ENCODE results near the gene TKFC. TPM values are rescaled to one million over a fixed set of nuclear protein-coding genes. Genes with fewer than 3 reads are reported as not detected.

TKFC gene
- total and polyA plus RNA-seq, 4 donors: 15.7 to 134 (median 53.4) TPM

- Histone ChIP-seq H3K4me1 (ENCODE audit: control insufficient read depth in 4 of 4, insufficient read depth in 4 of 4, low read length in 3 of 4) (peaks cover 5 to 15% (median 7%) of the 10 kb centered on the region in 4 donors), H3K4me3 (ENCODE audit: low read depth in 1 of 3, low read length in 3 of 3) (no peak overlapping the region), H3K9me3 (ENCODE audit: control insufficient read depth in 4 of 4, low read length in 3 of 4) (no peaks in the 10 kb centered on the region), H3K9ac (ENCODE audit: low read depth in 1 of 2, low read length in 2 of 2) (no peak overlapping the region), H3K27ac (ENCODE audit: low read depth in 1 of 2, low read length in 2 of 2) (no peak overlapping the region), H3K36me3 (ENCODE audit: control insufficient read depth in 4 of 4, insufficient read depth in 3 of 4, low read depth in 1 of 4, low read length in 3 of 4) (no peaks in the 10 kb centered on the region), H3K27me3 (ENCODE audit: control insufficient read depth in 4 of 4, insufficient read depth in 4 of 4, low read length in 3 of 4) (no peaks in the 10 kb centered on the region)
- DNase-seq (ENCODE audit: low spot score): no peak
- WGBS: 97% methylated on average over 6 of the region's 6 CpGs
- no peak for TF ChIP-seq SP1 (IDR thresholded peaks at IDR 0.05)
- TF ChIP-seq, protein P1, sequence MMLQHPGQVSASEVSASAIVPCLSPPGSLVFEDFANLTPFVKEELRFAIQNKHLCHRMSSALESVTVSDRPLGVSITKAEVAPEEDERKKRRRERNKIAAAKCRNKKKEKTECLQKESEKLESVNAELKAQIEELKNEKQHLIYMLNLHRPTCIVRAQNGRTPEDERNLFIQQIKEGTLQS (IDR thresholded peaks at IDR 0.05): no peak
- no peak for TF ChIP-seq RXRA (IDR thresholded peaks at IDR 0.05)
- TF ChIP-seq FOXA1 (IDR thresholded peaks at IDR 0.05): no peak
- TF ChIP-seq TAF1 (conservative IDR thresholded peaks at IDR 0.05): no peak
- TF ChIP-seq EGR1 (IDR thresholded peaks at IDR 0.05; ENCODE audit: low read depth in 2 of 2): no peak
- TF ChIP-seq JUND (IDR thresholded peaks at IDR 0.05): no peak
- no peak for TF ChIP-seq YY1 (IDR thresholded peaks at IDR 0.05)
- TF ChIP-seq CTCF (IDR thresholded peaks at IDR 0.05; ENCODE audit: low read depth, low read length, missing input control): no peak
- TF ChIP-seq GABPA (IDR thresholded peaks at IDR 0.05 in 1 of 2, conservative IDR thresholded peaks at IDR 0.05 in 1 of 2): no peak
Measured at GRCh38 chr11:61377461-61378160, 44.6 kb downstream of the TKFC start.

- Histone ChIP-seq H3K9me3 (ENCODE audit: control insufficient read depth in 4 of 4, low read length in 3 of 4) (no peaks in the 10 kb centered on the region), H3K9ac (ENCODE audit: low read depth in 1 of 2, low read length in 2 of 2) (no peak overlapping the region), H3K4me3 (ENCODE audit: low read depth in 1 of 3, low read length in 3 of 3) (no peak overlapping the region), H3K4me1 (ENCODE audit: control insufficient read depth in 4 of 4, insufficient read depth in 4 of 4, low read length in 3 of 4) (peaks cover 5 to 15% (median 7%) of the 10 kb centered on the region in 4 donors), H3K36me3 (ENCODE audit: control insufficient read depth in 4 of 4, insufficient read depth in 3 of 4, low read depth in 1 of 4, low read length in 3 of 4) (no peaks in the 10 kb centered on the region), H3K27me3 (ENCODE audit: control insufficient read depth in 4 of 4, insufficient read depth in 4 of 4, low read length in 3 of 4) (no peaks in the 10 kb centered on the region), H3K27ac (ENCODE audit: low read depth in 1 of 2, low read length in 2 of 2) (peak overlapping the region; percentile 56 to 60)
- TF ChIP-seq FOXA2 (IDR thresholded peaks at IDR 0.05) (peak; percentile 67), CTCF (IDR thresholded peaks at IDR 0.05; ENCODE audit: low read depth, low read length, missing input control) (no peak), SP1 (IDR thresholded peaks at IDR 0.05) (peak; percentile 40), ZBTB33 (IDR thresholded peaks at IDR 0.05) (peak; percentile 47), HNF4G (IDR thresholded peaks at IDR 0.05) (peak; percentile 41), GABPA (IDR thresholded peaks at IDR 0.05 in 1 of 2, conservative IDR thresholded peaks at IDR 0.05 in 1 of 2) (no peak), EGR1 (IDR thresholded peaks at IDR 0.05; ENCODE audit: low read depth in 2 of 2) (no peak), NR2F2 (IDR thresholded peaks at IDR 0.05) (no peak), HNF4A (conservative IDR thresholded peaks at IDR 0.05) (peak; percentile 84 to 85), FOXA1 (IDR thresholded peaks at IDR 0.05) (peak; percentile 38), TAF1 (conservative IDR thresholded peaks at IDR 0.05) (no peak), RAD21 (IDR thresholded peaks at IDR 0.05) (peak in 1 of 2 donors; percentile 17), REST (IDR thresholded peaks at IDR 0.05) (peak; percentile 35), RXRA (IDR thresholded peaks at IDR 0.05) (peak; percentile 49 to 82), JUND (IDR thresholded peaks at IDR 0.05) (peak; percentile 91 to 94), YY1 (IDR thresholded peaks at IDR 0.05) (peak; percentile 45)
- TF ChIP-seq, protein P2, sequence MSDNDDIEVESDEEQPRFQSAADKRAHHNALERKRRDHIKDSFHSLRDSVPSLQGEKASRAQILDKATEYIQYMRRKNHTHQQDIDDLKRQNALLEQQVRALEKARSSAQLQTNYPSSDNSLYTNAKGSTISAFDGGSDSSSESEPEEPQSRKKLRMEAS (IDR thresholded peaks at IDR 0.05): peak; percentile 12
- TF ChIP-seq, protein P1 (IDR thresholded peaks at IDR 0.05): peak; percentile 81
- DNase-seq (ENCODE audit: low spot score): no peak
- WGBS: 84% methylated on average over 5 of the region's 5 CpGs
Measured at GRCh38 chr11:61378713-61379313, 45.8 kb downstream of the TKFC start.
